SIG-M5 treated with dmso at 0.1 percent for 504 hours (cell line): ENCODE results near the gene RAB6D.
"Not testable (repeated sequence)": the region's sequence is repeated elsewhere in the genome, so short reads cannot be mapped to it uniquely, and the experiment has no call there.

Source experiments
- DNase-seq: peaks from one replicate; lab custom pipeline; 2025; ENCODE audit not compliant: unreplicated experiment; lab: John Stamatoyannopoulos, UW

Gene RAB6D

DNA sequence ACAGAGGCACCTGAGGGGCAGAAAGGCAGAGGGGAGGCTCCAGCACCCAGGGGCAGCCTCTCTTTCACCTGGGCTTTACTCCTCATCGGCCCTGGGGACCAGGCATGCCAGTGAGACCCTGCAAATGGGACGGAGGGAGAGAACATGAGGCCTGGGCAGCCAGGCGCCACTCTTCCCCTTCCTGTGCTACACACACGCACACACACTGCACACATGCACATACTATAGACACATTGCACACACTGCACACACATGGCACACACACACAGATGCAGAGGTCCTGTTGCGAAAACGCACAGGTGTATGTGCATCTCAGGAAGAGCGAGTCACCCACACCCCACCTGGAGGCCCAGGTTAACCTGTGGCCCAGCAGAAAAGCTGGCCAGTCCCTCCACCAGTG lies 3.4 kb upstream of the RAB6D start:
- DNase-seq = no peak

DNA sequence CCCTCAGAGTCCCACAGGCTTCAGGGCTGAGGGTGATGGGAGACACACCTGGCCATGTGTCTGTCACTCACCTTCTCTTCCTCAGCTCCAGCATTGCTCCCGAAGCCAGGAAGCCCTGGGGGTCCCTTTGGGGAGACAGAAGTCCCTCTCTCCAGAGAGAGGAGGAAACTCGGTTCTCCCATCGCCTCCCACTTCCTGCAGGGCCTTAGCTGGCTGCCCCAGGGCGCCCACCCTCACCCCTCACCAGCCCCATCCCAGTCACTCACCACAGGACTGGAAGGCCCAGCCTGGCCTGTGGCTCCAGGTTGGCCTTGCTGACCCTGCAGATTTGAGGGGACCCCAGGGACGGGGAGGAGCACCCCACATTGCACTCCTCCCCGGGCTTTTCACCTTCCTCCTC lies 2.7 kb upstream of the RAB6D start:
- no peak for DNase-seq

- DNase-seq = no peak
Observed at GRCh38 chr2:131365452-131365851, 1.5 kb upstream of the RAB6D start.

GRCh38 chr2:131363213-131363612 lies 755 bp downstream of the RAB6D start:
- DNase-seq = not testable (repeated sequence)

- DNase-seq = not testable (repeated sequence)
Observed at GRCh38 chr2:131361773-131362172, 2.2 kb downstream of the RAB6D start.

GRCh38 chr2:131353167-131353697 lies 10.7 kb downstream of the RAB6D start:
- not testable (repeated sequence) for DNase-seq

DNA sequence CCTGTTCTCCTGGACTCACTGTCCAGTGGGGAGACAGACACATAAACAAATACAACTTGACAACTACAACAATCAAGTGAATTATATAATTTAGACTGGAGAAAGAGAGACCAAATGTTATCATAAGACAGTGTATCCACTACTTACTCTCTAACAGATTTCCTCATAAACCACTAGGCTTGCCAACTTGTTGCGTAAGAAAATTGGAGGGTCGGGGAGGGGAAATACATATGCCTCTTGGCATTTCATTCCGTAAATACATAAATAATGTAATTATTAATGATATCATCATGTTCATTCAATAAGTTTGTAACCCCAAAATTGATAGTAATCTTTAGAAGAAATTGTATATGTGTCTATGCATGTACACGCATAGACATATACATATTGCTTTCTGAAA lies 14.9 kb downstream of the RAB6D start:
- DNase-seq = no peak

GRCh38 chr2:131347035-131347434 lies 16.9 kb downstream of the RAB6D start:
- DNase-seq = not testable (repeated sequence)

DNA sequence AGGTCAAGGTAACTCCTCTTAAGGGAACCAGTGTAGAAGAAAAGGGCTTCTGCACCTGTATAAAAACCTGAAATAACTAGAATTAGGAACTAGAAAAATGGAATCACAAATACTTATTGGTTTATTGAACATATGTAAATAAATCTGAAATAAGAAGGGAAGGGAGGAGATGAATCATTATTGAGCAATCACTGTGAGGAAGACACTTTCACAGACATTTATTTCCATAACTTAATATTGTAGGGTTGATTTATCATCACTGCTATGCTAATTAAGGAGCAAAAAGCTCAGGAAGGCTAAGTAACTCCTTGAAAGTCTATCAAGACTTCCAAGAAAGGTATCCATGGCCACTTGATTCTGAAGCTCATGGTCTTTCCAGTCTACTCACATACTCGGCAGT lies 24.7 kb downstream of the RAB6D start:
- not testable (repeated sequence) for DNase-seq

DNA sequence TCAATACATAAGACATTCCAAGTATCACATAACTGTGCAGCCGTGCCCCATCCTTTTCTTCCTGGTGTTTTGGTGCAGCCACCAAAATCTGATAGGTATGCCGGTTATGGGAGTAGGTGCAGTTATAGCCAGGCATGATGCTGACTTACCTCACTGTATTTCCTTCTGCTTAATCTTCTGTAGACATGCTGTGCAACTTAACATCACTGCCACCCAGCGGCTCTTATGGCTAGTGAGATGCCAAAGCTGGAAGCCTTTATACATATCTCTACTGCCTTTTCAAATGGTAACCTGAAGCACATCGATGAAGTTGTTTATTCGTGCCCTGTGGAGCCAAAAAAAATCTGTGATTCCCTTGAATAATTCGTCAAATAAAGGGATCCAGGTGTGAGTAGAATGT lies 28.6 kb downstream of the RAB6D start:
- peak; percentile 28 for DNase-seq

DNA sequence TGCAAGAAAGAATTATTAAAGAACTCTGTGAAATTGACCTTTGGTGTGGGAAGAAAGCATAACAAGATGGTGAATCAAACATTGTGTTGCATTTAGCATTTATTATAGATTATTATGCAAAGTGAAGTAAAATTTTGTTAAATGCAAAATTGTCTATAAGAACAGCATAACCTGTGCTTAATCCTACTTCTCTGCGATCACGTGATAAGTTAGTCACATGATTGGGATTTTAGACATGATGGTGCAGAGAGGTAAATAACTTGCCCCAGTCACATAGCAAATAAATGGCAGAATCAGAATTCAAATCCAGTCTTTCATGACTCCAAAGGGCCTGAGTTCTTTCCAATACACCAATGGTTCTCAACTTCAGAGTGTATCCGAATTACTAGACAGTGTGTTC lies 31.3 kb downstream of the RAB6D start:
- not testable (repeated sequence) for DNase-seq

DNA sequence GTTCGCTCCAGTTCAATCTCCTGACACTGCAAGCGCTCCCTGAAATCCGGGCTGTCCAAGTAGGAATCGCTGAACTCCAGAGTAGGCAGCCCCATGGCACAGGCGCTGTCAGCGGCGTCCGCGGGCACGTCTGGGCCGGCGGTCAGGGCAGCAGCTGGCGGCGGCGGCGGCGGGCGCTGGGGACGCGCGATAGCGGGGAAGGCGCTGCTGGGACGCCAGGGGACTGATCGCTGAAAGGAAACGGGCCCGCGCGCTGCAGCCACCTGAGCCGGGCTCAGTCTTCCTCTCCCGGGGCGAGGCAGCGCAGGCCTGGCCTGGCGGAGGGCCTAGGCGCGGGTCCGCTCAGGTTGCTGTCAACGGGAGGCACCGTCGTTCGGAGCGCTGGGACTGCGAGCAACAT lies 33.0 kb downstream of the RAB6D start:
- DNase-seq = not testable (repeated sequence)

- no peak for DNase-seq
Observed at GRCh38 chr2:131322209-131322608, 41.8 kb downstream of the RAB6D start.

DNA sequence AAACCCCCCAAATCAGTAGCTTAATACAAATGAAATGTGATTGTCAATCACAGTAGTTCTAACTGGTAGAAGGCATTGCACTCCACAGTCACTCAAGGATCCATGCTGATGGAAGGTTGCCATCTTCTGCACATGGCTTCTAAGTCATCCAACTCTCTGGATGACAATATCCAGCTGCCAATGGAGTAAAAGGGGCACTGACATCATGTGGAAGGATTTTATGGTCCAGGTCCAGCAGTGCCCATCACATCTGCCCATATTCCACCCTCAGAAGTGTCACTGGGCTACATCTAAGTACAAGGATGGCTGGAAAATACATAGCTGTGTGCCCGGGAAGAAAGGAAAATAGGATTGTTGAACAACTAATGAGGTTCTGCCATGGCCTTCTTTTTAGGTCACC lies 42.6 kb downstream of the RAB6D start:
- DNase-seq = not testable (repeated sequence)

DNA sequence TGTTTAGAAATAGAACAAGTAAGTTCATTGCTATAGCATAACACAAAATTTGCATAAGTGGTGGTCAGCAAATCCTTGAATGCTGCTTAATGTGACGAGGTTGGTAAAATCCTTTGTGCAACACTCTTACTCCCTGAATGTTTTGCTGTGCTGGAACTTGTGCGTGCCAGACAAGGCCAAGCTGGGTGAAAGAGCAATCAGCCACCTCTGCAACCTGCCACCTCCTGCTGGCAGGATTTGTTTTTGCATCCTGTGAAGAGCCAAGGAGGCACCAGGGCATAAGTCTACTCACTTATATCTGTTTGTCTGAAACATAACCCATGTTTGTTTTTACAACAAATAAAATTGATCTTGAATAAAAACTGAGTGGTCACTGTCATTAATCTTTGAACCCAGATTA lies 53.0 kb downstream of the RAB6D start:
- DNase-seq = not testable (repeated sequence)
